GM10266 (cell line): Measurements from ENCODE around the gene SPAAR.
A peak's percentile ranks its signal among the peaks of the same experiment; 100 is the strongest.
"Not testable (repeated sequence)": the region's sequence is repeated elsewhere in the genome, so short reads cannot be mapped to it uniquely, and the experiment has no call there.

ENCODE experiments used
- DNase-seq: peaks from one replicate; pipeline ENCODE4 v3.0.0; 2012; ENCODE audit errors: extremely low spot score
- TF ChIP-seq, protein P1 (sequence below): IDR thresholded peaks from 2 replicates; pipeline ENCODE4 v1.5.1; 2012; ENCODE audit warnings: mild to moderate bottlenecking, low read depth; ENCODE audit not compliant: control insufficient read depth, insufficient read depth; ENCODE audit errors: missing control alignments

SPAAR gene

DNA sequence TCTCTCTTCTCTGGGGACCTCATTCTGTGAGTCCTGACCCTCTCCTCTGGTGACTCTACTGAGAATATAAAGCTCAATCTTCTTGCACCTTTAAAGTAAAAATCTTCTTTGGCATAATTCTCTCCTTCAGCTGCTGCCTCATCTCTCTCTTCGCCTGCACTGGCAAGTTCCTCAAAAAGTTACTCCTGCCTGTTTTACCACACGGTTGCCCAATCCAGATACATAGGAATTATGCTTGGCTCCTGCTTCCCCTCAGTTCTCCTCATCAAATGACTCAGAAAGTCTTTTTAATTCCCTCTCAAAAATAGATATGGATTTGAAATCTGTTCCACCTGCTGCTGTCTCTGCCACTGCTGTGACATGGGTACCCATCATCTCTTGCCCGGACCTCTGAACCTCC is 17.6 kb upstream of the SPAAR start:
- TF ChIP-seq, protein P1, sequence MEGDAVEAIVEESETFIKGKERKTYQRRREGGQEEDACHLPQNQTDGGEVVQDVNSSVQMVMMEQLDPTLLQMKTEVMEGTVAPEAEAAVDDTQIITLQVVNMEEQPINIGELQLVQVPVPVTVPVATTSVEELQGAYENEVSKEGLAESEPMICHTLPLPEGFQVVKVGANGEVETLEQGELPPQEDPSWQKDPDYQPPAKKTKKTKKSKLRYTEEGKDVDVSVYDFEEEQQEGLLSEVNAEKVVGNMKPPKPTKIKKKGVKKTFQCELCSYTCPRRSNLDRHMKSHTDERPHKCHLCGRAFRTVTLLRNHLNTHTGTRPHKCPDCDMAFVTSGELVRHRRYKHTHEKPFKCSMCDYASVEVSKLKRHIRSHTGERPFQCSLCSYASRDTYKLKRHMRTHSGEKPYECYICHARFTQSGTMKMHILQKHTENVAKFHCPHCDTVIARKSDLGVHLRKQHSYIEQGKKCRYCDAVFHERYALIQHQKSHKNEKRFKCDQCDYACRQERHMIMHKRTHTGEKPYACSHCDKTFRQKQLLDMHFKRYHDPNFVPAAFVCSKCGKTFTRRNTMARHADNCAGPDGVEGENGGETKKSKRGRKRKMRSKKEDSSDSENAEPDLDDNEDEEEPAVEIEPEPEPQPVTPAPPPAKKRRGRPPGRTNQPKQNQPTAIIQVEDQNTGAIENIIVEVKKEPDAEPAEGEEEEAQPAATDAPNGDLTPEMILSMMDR, result no peak
- DNase-seq, result no peak

DNA sequence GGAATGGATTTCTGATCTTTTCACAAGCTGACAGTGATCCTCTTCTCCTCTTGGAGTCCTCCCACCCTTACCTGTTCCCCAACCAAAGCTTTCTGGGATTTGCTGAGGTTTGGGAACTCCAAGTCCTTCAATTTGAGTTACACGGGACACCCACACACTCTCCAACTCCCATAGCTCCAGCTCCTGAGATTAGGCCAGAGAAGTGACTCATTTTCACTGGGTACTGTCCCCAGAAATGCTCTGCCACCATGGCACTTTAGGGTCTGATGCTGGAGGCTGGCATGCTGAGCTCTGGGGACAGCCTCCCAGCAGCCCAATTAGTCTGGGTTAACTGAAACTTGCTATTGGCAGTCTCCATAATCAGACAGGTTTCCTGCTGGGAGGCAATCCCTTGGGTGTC is 17.2 kb upstream of the SPAAR start:
- TF ChIP-seq, protein P1, result no peak
- no peak for DNase-seq

DNA sequence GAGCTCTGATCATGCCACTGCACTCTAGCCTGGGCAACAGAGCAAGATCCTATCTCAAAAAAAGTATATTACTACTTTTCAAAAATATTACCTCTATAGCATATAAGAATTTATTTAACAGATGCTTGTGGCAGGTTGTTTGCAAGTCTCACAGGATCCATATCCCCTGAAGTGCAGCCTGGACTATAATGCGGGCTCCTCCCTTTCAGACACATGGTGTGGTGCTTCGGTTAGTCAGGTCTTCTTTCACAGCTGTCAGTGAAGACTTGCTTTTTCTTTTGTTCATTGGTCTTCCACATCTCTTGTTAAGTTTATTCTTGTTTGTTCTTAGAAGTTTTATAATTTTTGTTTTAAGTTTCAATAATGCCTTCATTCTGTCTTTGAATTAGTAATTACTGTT is 12.7 kb upstream of the SPAAR start:
- TF ChIP-seq, protein P1, result no peak

DNA sequence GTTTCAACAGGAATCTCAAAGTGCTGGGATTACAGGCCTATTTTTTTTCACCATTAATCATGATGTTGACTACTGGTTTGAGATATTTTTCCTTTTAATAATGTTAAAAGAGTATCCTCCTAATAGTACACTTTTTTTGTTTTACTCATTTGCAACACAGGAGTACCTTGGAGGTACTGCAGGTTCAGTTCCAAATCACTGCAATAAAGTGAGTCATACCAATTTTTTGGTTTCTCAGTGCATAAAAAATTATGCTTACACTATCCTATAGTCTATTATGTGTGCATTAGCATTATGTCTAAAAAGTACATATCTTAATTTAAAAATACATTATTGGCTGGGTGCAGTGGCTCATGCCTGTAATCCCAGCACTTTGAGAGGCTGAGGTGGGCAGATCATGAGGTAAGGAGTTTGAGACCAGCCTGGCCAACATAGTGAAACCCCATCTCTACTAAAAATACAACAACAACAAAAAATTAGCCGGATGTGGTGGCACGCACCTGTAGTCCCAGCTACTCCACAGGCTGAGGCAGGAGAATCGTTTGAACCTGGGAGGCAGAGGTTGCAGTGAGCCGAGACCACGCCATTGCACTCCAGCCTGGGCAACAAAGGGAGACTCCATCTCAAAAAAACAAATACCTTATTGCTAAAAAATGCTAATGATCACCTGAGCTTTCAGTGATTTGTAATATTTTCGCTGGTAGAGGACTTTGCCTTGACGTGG is 11.8 kb upstream of the SPAAR start:
- not testable (repeated sequence) for DNase-seq

More for the DNA sequence above, 12.7 kb upstream of the SPAAR start:
- DNase-seq, result no peak

DNA sequence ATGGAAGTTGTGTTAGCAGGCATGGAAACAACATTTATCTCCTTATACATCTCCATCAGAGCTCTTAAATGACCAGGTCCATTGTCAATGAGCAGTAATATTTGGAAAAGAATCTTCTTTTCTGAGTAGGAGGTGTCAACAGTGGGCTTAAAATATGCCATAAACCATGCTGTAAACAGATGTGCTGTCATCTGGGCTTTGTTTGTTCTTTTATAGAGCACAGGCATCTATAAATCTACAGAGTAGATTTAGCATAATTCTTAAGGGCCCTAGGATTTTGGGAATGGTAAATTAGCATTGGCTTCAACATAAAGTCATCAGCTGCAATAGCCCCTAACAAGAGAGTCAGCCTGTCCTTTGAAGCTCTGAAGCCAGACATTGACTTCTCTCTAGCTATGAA is 11.0 kb upstream of the SPAAR start:
- TF ChIP-seq, protein P1, result no peak
- DNase-seq, result no peak

DNA sequence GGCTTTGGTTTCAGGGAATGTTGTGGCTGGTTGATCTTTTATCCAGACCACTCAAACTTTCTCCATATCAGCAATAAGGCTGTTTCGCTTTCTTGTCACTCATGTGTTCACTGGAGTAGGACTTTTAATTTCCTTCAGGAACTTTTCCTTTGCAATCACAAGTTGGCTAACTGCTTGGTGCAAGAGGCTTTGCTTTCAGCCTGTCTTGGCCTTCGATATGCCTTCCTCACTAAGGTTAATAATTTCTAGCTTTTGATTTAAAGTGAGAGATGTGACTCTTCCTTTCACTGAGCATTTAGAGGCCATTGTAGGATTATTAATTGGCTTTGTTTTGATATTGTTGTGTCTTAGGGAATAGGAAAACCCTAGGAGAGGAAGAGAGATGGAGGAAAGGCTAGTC is 10.3 kb upstream of the SPAAR start:
- TF ChIP-seq, protein P1, result no peak
- DNase-seq, result no peak

DNA sequence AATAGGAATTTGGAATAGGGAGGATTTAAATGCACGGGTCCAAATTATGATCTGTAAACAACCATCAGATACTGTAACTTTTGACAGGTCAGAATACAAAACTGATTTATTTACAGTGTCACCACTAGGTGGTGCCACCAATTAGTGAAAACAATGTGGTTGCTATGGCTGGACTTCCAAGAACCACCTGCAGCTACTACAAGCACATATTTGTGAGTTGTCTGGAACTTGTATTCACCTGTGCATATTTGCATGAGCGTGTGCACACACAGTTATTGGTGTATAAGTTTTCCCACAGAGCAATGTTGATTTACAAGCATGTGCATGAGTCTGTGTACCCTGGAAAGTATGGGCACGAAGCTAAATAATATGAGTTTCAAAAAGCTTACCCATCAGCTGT is 6.2 kb upstream of the SPAAR start:
- TF ChIP-seq, protein P1, result peak; percentile 75
- peak; percentile 69 for DNase-seq

DNA sequence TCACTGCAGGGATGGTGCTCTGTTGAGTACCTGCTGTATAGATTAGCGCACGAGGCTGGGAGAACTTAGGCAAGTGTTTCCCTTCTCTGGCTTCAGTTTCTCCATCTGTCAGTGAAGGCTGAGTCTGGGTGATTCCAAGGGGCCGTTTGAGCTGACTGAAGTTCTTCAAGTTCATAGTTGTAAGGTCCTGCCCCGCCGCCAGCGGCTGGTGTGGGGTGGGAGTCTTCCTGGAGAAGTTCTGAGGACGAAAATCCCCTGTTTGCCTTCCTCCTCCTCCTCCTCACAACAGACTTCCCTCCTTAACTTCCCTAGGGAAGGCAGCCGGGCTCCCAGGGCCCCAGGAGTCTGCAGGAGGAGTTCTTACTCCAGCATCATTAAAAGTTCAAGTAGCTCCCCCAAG is 5.0 kb upstream of the SPAAR start:
- DNase-seq, result no peak
- TF ChIP-seq, protein P1, result no peak
